Measurements from ENCODE around the gene SLC25A21. TPM values are rescaled to one million over a fixed set of nuclear protein-coding genes. Genes with fewer than 3 reads are reported as not detected.

The SLC25A21 gene
- total and polyA plus RNA-seq, 4 experiments from 2014 or later, result not detected

- POLR2A ChIA-PET (ENCODE audit: partially characterized antibody), result no interaction called here
- H3K4me3 Mint-ChIP-seq, result no peak overlapping the region
- no peaks in the 10 kb centered on the region for H3K27me3 ChIP-seq (ENCODE audit: insufficient read depth, low read length)
- peaks cover 0 to 10% (median 2%) of the 10 kb centered on the region in 8 donors for H3K9me3 Mint-ChIP-seq
- no peaks in the 10 kb centered on the region for H3K9me3 ChIP-seq (ENCODE audit: control insufficient read depth in 1 of 2, low read length in 2 of 2)
- no peaks in the 10 kb centered on the region for H3K36me3 Mint-ChIP-seq
- no peaks in the 10 kb centered on the region for H3K4me1 Mint-ChIP-seq
- CTCF ChIA-PET (ENCODE audit: partially characterized antibody), result no interaction called here
- no peak overlapping the region for H3K27ac Mint-ChIP-seq
- no peaks in the 10 kb centered on the region for H3K4me1 ChIP-seq (ENCODE audit: insufficient read depth, low read length)
- H3K27ac ChIP-seq (ENCODE audit: low read depth, low read length), result no peak overlapping the region
- H3K36me3 ChIP-seq (ENCODE audit: insufficient read depth, low read length), result no peaks in the 10 kb centered on the region
- no peak overlapping the region for H3K4me3 ChIP-seq (ENCODE audit: low read length in 2 of 2)
- no peak for DNase-seq
- intact Hi-C loops (cut with micrococcal nuclease), result no loop called here
- H3K27me3 Mint-ChIP-seq, result no peaks in the 10 kb centered on the region
Measured at GRCh38 chr14:37129047-37129446, 43.4 kb downstream of the SLC25A21 start.

GRCh38 chr14:37124614-37125013, 47.8 kb downstream of the SLC25A21 start:
- Mint-ChIP-seq H3K36me3 (no peaks in the 10 kb centered on the region), H3K9me3 (peaks cover 0 to 3% (median 0%) of the 10 kb centered on the region in 8 donors), H3K27me3 (no peaks in the 10 kb centered on the region), H3K27ac (peak overlapping the region in 1 of 7 donors; percentile 24), H3K4me1 (no peaks in the 10 kb centered on the region), H3K4me3 (no peak overlapping the region)
- ChIA-PET CTCF (ENCODE audit: partially characterized antibody) (no interaction called here), POLR2A (ENCODE audit: partially characterized antibody) (no interaction called here)
- Histone ChIP-seq H3K4me1 (ENCODE audit: insufficient read depth, low read length) (no peaks in the 10 kb centered on the region), H3K27ac (ENCODE audit: low read depth, low read length) (no peak overlapping the region), H3K27me3 (ENCODE audit: insufficient read depth, low read length) (no peaks in the 10 kb centered on the region), H3K9me3 (ENCODE audit: control insufficient read depth in 1 of 2, low read length in 2 of 2) (no peaks in the 10 kb centered on the region), H3K4me3 (ENCODE audit: low read length in 2 of 2) (no peak overlapping the region), H3K36me3 (ENCODE audit: insufficient read depth, low read length) (no peaks in the 10 kb centered on the region)
- DNase-seq, result no peak
- intact Hi-C loops (cut with micrococcal nuclease), result no loop called here

- ChIA-PET CTCF (ENCODE audit: partially characterized antibody) (interaction anchor here (0.6 kb wide), 1 partner anchor 13 kb away, joined by 3 read pairs; no protein-coding TSS in a partner anchor), POLR2A (ENCODE audit: partially characterized antibody) (no interaction called here)
- Mint-ChIP-seq H3K9me3 (peaks cover 0 to 6% (median 1%) of the 10 kb centered on the region in 8 donors), H3K4me1 (no peaks in the 10 kb centered on the region), H3K27me3 (no peaks in the 10 kb centered on the region), H3K4me3 (no peak overlapping the region), H3K27ac (no peak overlapping the region), H3K36me3 (no peaks in the 10 kb centered on the region)
- H3K4me1 ChIP-seq (ENCODE audit: insufficient read depth, low read length), result no peaks in the 10 kb centered on the region
- H3K4me3 ChIP-seq (ENCODE audit: low read length in 2 of 2), result no peak overlapping the region
- no peak for DNase-seq
- intact Hi-C loops (cut with micrococcal nuclease), result no loop called here
- H3K9me3 ChIP-seq (ENCODE audit: control insufficient read depth in 1 of 2, low read length in 2 of 2), result no peaks in the 10 kb centered on the region
- no peaks in the 10 kb centered on the region for H3K27me3 ChIP-seq (ENCODE audit: insufficient read depth, low read length)
- no peaks in the 10 kb centered on the region for H3K36me3 ChIP-seq (ENCODE audit: insufficient read depth, low read length)
- H3K27ac ChIP-seq (ENCODE audit: low read depth, low read length), result no peak overlapping the region
Measured at GRCh38 chr14:37122919-37123639, 49.3 kb downstream of the SLC25A21 start.

GRCh38 chr14:37122288-37122687, 50.1 kb downstream of the SLC25A21 start:
- H3K27me3 ChIP-seq (ENCODE audit: insufficient read depth, low read length), result no peaks in the 10 kb centered on the region
- Mint-ChIP-seq H3K27ac (no peak overlapping the region), H3K27me3 (no peaks in the 10 kb centered on the region), H3K4me1 (no peaks in the 10 kb centered on the region), H3K9me3 (peaks cover 0 to 9% (median 3%) of the 10 kb centered on the region in 8 donors), H3K4me3 (no peak overlapping the region), H3K36me3 (no peaks in the 10 kb centered on the region)
- intact Hi-C loops (cut with micrococcal nuclease), result no loop called here
- H3K27ac ChIP-seq (ENCODE audit: low read depth, low read length), result no peak overlapping the region
- POLR2A ChIA-PET (ENCODE audit: partially characterized antibody), result no interaction called here
- CTCF ChIA-PET (ENCODE audit: partially characterized antibody), result no interaction called here
- no peaks in the 10 kb centered on the region for H3K4me1 ChIP-seq (ENCODE audit: insufficient read depth, low read length)
- H3K9me3 ChIP-seq (ENCODE audit: control insufficient read depth in 1 of 2, low read length in 2 of 2), result no peaks in the 10 kb centered on the region
- H3K4me3 ChIP-seq (ENCODE audit: low read length in 2 of 2), result no peak overlapping the region
- no peak for DNase-seq
- no peaks in the 10 kb centered on the region for H3K36me3 ChIP-seq (ENCODE audit: insufficient read depth, low read length)

- H3K27ac Mint-ChIP-seq, result no peak overlapping the region
Measured at GRCh38 chr14:37118673-37119366, 53.6 kb downstream of the SLC25A21 start.

GRCh38 chr14:37116933-37117849, 55.2 kb downstream of the SLC25A21 start:
- Mint-ChIP-seq H3K4me3 (no peak overlapping the region), H3K36me3 (no peaks in the 10 kb centered on the region), H3K9me3 (peaks cover 0 to 9% (median 4%) of the 10 kb centered on the region in 8 donors), H3K4me1 (no peaks in the 10 kb centered on the region), H3K27ac (no peak overlapping the region), H3K27me3 (no peaks in the 10 kb centered on the region)
- DNase-seq, result no peak
- CTCF ChIA-PET (ENCODE audit: partially characterized antibody), result no interaction called here
- no peaks in the 10 kb centered on the region for H3K4me1 ChIP-seq (ENCODE audit: insufficient read depth, low read length)
- H3K9me3 ChIP-seq (ENCODE audit: control insufficient read depth in 1 of 2, low read length in 2 of 2), result no peaks in the 10 kb centered on the region
- H3K27me3 ChIP-seq (ENCODE audit: insufficient read depth, low read length), result no peaks in the 10 kb centered on the region
- no peaks in the 10 kb centered on the region for H3K36me3 ChIP-seq (ENCODE audit: insufficient read depth, low read length)
- no peak overlapping the region for H3K4me3 ChIP-seq (ENCODE audit: low read length in 2 of 2)
- POLR2A ChIA-PET (ENCODE audit: partially characterized antibody), result no interaction called here
- H3K27ac ChIP-seq (ENCODE audit: low read depth, low read length), result no peak overlapping the region
- intact Hi-C loops (cut with micrococcal nuclease), result no loop called here

More at GRCh38 chr14:37118673-37119366, 53.6 kb downstream of the SLC25A21 start:
- POLR2A ChIA-PET (ENCODE audit: partially characterized antibody), result no interaction called here
- no peak for DNase-seq
- Histone ChIP-seq H3K36me3 (ENCODE audit: insufficient read depth, low read length) (no peaks in the 10 kb centered on the region), H3K27me3 (ENCODE audit: insufficient read depth, low read length) (no peaks in the 10 kb centered on the region), H3K4me1 (ENCODE audit: insufficient read depth, low read length) (no peaks in the 10 kb centered on the region), H3K4me3 (ENCODE audit: low read length in 2 of 2) (no peak overlapping the region), H3K9me3 (ENCODE audit: control insufficient read depth in 1 of 2, low read length in 2 of 2) (no peaks in the 10 kb centered on the region), H3K27ac (ENCODE audit: low read depth, low read length) (no peak overlapping the region)
- Mint-ChIP-seq H3K4me1 (no peaks in the 10 kb centered on the region), H3K9me3 (peaks cover 0 to 9% (median 3%) of the 10 kb centered on the region in 8 donors), H3K27me3 (no peaks in the 10 kb centered on the region), H3K4me3 (no peak overlapping the region), H3K36me3 (no peaks in the 10 kb centered on the region)
- CTCF ChIA-PET (ENCODE audit: partially characterized antibody), result no interaction called here
- intact Hi-C loops (cut with micrococcal nuclease), result no loop called here

- Histone ChIP-seq H3K9me3 (ENCODE audit: control insufficient read depth in 1 of 2, low read length in 2 of 2) (no peaks in the 10 kb centered on the region), H3K27ac (ENCODE audit: low read depth, low read length) (no peak overlapping the region), H3K36me3 (ENCODE audit: insufficient read depth, low read length) (no peaks in the 10 kb centered on the region), H3K27me3 (ENCODE audit: insufficient read depth, low read length) (no peaks in the 10 kb centered on the region), H3K4me1 (ENCODE audit: insufficient read depth, low read length) (no peaks in the 10 kb centered on the region), H3K4me3 (ENCODE audit: low read length in 2 of 2) (no peak overlapping the region)
- intact Hi-C loops (cut with micrococcal nuclease), result no loop called here
- no peak overlapping the region for H3K27ac Mint-ChIP-seq
- no peaks in the 10 kb centered on the region for H3K27me3 Mint-ChIP-seq
- no peak for DNase-seq
- ChIA-PET CTCF (ENCODE audit: partially characterized antibody) (no interaction called here), POLR2A (ENCODE audit: partially characterized antibody) (no interaction called here)
- H3K36me3 Mint-ChIP-seq, result no peaks in the 10 kb centered on the region
- H3K4me3 Mint-ChIP-seq, result no peak overlapping the region
- H3K9me3 Mint-ChIP-seq, result peaks cover 0 to 9% (median 4%) of the 10 kb centered on the region in 8 donors
- no peaks in the 10 kb centered on the region for H3K4me1 Mint-ChIP-seq
Measured at GRCh38 chr14:37115406-37115805, 57.0 kb downstream of the SLC25A21 start.
